ENCODE measurements around the gene SGO2. TPM values are rescaled to one million over a fixed set of nuclear protein-coding genes. Genes with fewer than 3 reads are reported as not detected.

SGO2 gene
- total RNA-seq, 4 donors from 2014 or later: 1.6 to 5.2 (median 3.2) TPM

DNA sequence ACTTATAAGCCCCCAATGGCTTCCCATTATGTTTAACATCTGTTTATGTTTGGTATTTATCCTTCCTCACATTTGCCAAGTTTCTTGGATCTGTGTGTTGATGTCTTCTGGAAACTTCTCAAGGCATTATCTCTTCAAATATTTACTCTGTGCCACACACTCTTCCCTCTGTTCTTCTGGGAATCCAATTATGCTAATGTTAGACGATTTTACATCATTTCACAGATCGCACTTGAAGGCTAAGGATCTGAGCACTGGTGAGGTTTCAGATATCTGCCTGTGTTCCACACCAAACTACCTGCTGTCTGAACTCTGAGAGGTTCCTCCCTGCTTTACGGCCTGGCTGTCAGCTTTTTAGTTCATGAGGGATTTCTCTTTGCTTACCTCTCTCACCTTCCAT is 69.9 kb downstream of the SGO2 start:
- no peaks in the 10 kb centered on the region for H3K27me3 ChIP-seq
- intact Hi-C loops (cut with DNase I): no loop called here
- H3K4me1 ChIP-seq: no peaks in the 10 kb centered on the region
- TF ChIP-seq, protein P1, sequence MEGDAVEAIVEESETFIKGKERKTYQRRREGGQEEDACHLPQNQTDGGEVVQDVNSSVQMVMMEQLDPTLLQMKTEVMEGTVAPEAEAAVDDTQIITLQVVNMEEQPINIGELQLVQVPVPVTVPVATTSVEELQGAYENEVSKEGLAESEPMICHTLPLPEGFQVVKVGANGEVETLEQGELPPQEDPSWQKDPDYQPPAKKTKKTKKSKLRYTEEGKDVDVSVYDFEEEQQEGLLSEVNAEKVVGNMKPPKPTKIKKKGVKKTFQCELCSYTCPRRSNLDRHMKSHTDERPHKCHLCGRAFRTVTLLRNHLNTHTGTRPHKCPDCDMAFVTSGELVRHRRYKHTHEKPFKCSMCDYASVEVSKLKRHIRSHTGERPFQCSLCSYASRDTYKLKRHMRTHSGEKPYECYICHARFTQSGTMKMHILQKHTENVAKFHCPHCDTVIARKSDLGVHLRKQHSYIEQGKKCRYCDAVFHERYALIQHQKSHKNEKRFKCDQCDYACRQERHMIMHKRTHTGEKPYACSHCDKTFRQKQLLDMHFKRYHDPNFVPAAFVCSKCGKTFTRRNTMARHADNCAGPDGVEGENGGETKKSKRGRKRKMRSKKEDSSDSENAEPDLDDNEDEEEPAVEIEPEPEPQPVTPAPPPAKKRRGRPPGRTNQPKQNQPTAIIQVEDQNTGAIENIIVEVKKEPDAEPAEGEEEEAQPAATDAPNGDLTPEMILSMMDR (IDR thresholded peaks at IDR 0.05): no peak
- TF ChIP-seq POLR2A (IDR thresholded peaks at IDR 0.05): no peak
- no peak overlapping the region for H3K27ac ChIP-seq
- WGBS, 2 donors: 71 to 78% methylated on average over 2 of the region's 3 CpGs
- no peak overlapping the region for H3K4me3 ChIP-seq (replicated peaks in 1 of 3)
- H3K9me3 ChIP-seq: no peaks in the 10 kb centered on the region
- no peak for DNase-seq
- H3K36me3 ChIP-seq: no peaks in the 10 kb centered on the region

DNA sequence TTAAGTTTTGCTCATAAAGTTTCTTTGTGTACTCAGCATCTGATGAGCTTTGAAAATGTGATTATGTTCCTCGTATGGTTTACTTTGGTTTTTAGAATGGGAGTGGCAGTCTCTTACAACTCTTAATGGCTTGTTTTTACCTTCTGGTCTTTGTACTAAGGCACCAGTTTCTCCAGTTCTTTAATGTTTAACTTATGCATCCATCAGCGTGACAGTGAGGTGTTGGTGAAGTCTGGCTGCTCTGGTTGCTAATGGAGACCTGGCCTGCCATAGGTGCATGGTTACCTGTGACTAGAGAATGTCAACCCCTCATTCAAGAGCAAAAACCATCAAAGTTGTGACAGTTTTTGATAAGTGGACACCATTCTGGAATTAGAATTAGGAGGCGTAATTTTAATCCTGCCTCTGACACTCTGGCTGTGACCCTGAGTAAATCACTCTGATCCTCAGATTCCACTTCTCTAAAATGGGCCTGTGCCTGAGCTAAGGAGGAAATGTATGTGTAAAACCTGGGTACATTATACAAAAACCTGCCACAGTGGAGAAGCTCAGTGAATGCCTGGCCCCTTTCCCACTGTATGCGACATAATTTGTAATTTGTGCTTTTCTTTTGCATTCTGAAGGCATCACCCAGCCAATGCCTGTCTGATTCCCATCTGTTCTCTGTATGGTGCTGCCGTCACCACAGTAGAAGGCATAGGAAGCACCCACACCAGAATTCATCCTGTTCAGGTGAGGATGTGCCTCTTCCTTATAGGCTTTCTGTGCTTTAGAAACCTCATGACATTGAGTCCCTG is 71.0 kb downstream of the SGO2 start:
- TF ChIP-seq, protein P1 (IDR thresholded peaks at IDR 0.05): no peak
- TF ChIP-seq POLR2A (IDR thresholded peaks at IDR 0.05): no peak
- H3K27me3 ChIP-seq: no peaks in the 10 kb centered on the region
- H3K36me3 ChIP-seq: no peaks in the 10 kb centered on the region
- 73 to 78% methylated on average over 5 of the region's 5 CpGs for WGBS, 2 donors
- intact Hi-C loops (cut with DNase I): no loop called here
- DNase-seq: no peak
- H3K4me3 ChIP-seq (replicated peaks in 1 of 3): no peak overlapping the region
- no peaks in the 10 kb centered on the region for H3K9me3 ChIP-seq
- no peaks in the 10 kb centered on the region for H3K4me1 ChIP-seq
- H3K27ac ChIP-seq: no peak overlapping the region

DNA sequence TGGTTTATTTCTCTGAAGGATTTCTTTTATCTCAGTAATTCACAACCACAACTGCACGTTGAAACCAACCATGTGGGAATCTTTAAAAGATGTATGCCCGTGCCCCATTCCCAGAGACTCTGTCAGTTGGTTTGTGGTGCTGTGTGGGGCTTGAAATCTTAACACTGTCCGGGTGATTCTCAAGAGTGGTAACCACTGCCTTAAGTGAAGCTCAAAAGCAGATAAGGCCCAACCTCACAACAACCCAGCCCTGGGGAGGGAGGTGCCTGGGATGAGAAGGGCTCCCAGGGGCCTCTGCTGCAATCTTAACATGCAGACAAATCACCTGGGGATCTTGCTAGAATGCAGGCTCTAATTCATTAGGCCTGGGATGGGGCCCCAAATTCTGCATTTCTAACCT is 73.2 kb downstream of the SGO2 start:
- intact Hi-C loops (cut with DNase I): no loop called here
- Histone ChIP-seq H3K4me1 (no peaks in the 10 kb centered on the region), H3K27ac (no peak overlapping the region), H3K27me3 (no peaks in the 10 kb centered on the region), H3K36me3 (no peaks in the 10 kb centered on the region), H3K9me3 (no peaks in the 10 kb centered on the region), H3K4me3 (replicated peaks in 1 of 3) (no peak overlapping the region)
- WGBS, 2 donors: 79 to 84% methylated on average over 3 of the region's 3 CpGs
- TF ChIP-seq, protein P1 (IDR thresholded peaks at IDR 0.05): no peak
- no peak for TF ChIP-seq POLR2A (IDR thresholded peaks at IDR 0.05)
- DNase-seq: no peak

DNA sequence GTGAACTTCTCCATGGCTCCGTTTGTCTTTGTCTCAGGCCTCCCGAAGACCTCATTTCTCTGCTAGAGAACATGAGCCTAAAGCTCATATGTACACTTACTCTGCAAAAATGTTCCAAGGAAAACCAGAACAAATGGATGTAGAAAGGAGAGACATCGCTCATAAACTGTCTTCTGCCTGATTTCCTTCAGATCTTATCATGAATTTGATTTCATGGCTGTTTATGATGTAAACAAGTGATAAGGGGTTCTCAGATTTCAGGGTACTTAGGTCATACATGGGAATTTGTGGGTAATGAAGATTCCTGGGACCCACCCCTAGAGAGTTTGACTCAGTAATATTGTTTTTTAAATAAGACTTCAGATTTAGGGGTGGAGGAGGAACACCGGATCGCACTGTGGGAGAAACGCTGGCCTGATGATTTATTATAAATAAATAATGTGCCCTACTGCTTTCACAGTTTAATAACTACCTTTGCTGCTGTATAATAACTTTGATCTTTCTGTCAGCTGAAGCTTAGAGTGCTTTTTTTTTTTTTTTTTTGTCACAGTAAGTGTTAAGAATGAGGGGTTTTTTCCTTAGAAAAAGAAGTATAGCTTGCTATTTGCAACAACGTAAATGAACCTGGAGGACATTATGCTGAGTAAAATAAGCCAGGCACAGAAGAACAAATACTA is 74.7 kb downstream of the SGO2 start:
- Histone ChIP-seq H3K4me1 (no peaks in the 10 kb centered on the region), H3K9me3 (no peaks in the 10 kb centered on the region), H3K27me3 (no peaks in the 10 kb centered on the region), H3K4me3 (replicated peaks in 1 of 3) (no peak overlapping the region), H3K36me3 (no peaks in the 10 kb centered on the region), H3K27ac (no peak overlapping the region)
- 73 to 79% methylated on average over 7 of the region's 7 CpGs for WGBS, 2 donors
- TF ChIP-seq, protein P1 (IDR thresholded peaks at IDR 0.05): no peak
- TF ChIP-seq POLR2A (IDR thresholded peaks at IDR 0.05): no peak
- DNase-seq: no peak
- intact Hi-C loops (cut with DNase I): no loop called here

DNA sequence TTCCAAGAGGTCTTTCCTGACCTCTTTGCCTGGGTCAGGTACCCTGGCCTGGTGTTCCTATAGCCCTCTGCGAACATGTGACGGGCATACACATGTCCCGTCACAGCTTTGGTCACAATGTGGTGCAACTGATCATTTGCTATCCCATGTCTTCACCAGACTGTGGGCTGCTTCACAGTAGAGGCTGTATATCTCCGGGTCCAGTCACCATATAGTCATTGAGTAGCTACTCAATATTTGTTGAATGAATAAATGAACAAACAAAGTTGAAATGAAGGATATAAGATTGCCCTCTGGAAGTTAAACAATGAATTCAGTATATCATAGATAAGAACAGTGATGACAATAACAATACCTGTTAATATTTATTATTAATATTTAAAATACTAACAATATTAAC is 76.6 kb downstream of the SGO2 start:
- no peaks in the 10 kb centered on the region for H3K9me3 ChIP-seq
- H3K27ac ChIP-seq: no peak overlapping the region
- no peak overlapping the region for H3K4me3 ChIP-seq (replicated peaks in 1 of 3)
- H3K27me3 ChIP-seq: no peaks in the 10 kb centered on the region
- 88 to 95% methylated on average over 4 of the region's 4 CpGs for WGBS, 2 donors
- no peak for DNase-seq
- intact Hi-C loops (cut with DNase I): no loop called here
- TF ChIP-seq, protein P1 (IDR thresholded peaks at IDR 0.05): no peak
- TF ChIP-seq POLR2A (IDR thresholded peaks at IDR 0.05): no peak
- no peaks in the 10 kb centered on the region for H3K36me3 ChIP-seq
- no peaks in the 10 kb centered on the region for H3K4me1 ChIP-seq
